ENCODE measurements around the gene LTK.

GRCh38 chr15:41512940-41513505, 604 bp downstream of the LTK start:
- no peak for TF ChIP-seq CTCF (IDR thresholded peaks at IDR 0.05 in 2 of 3, conservative IDR thresholded peaks at IDR 0.05 in 1 of 3; ENCODE audit: borderline replicate concordance in 1 of 3, insufficient read depth in 1 of 3, low read depth in 2 of 3, low read length in 2 of 3)
- no peak for TF ChIP-seq YY1 (IDR thresholded peaks at IDR 0.05; ENCODE audit: extremely low read depth, insufficient replicate concordance, low read depth, low read length)
- TF ChIP-seq ZBTB33 (IDR thresholded peaks at IDR 0.05; ENCODE audit: extremely low read depth, insufficient replicate concordance, low read length): no peak
- TF ChIP-seq JUND (IDR thresholded peaks at IDR 0.05): no peak
- TF ChIP-seq POLR2AphosphoS5 (IDR thresholded peaks at IDR 0.05; ENCODE audit: low read depth, low read length): no peak
- TF ChIP-seq POLR2A (IDR thresholded peaks at IDR 0.05; ENCODE audit: borderline replicate concordance, extremely low read depth, insufficient read depth, insufficient read length): no peak
- TF ChIP-seq SP1 (IDR thresholded peaks at IDR 0.05; ENCODE audit: low read depth): no peak
- no peak for TF ChIP-seq EZH2phosphoT487 (IDR thresholded peaks at IDR 0.05; ENCODE audit: borderline replicate concordance)
- TF ChIP-seq ZNF274 (IDR thresholded peaks at IDR 0.05; ENCODE audit: low read depth, low read length): no peak
- no peak for TF ChIP-seq ELF1 (IDR thresholded peaks at IDR 0.05; ENCODE audit: borderline replicate concordance, low read depth)
- no peak for TF ChIP-seq FOSL1 (IDR thresholded peaks at IDR 0.05; ENCODE audit: low read depth)

All from HCT116 (cell line).